Renal cortex interstitium (tissue), 11 donors: ENCODE data around the gene RPS6KA2. TPM values are rescaled to one million over a fixed set of nuclear protein-coding genes. Genes with fewer than 3 reads are reported as not detected.

Experiments
- DNase-seq, 11 donors: peaks; one replicate each; pipeline ENCODE4 v3.0.0-alpha.2; 2013; ENCODE audit warnings: low read depth in 9 of 11, low spot score in 4 of 11; ENCODE audit errors: extremely low read depth in 1 of 11
- polyA plus RNA-seq, 3 donors: library from polyadenylated mRNA; unstranded; fragments of 120-200 nt; gene quantifications; one replicate each; pipeline ENCODE4 v1.2.1, GENCODE V29; 2013; ENCODE audit not compliant: insufficient read length in 3 of 3

Gene RPS6KA2
- polyA plus RNA-seq, 3 donors: 28.3 to 30.6 (median 29.5) TPM

- DNase-seq: no peak
Measured at GRCh38 chr6:166489301-166490155, 137.5 kb downstream of the RPS6KA2 start.

DNA sequence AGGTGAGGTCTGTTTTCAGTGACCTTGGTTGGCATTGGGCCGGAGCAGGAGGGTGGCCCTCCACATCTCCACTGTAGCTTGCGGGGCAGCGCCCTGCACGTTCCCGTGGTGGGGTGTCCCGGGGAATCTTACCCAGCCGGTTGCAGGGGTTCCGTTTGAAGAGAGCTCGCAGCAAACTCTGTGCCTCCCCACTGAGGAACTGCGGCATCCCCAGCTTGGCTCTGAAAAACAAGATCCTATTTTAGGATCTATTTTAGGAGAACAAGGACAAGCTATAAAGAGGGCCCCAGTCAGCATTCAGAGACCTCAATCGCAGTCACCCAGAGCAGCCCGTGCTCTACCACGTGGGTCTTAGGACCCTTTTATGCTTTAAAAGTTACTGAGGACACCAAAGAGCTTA, 138.3 kb downstream of the RPS6KA2 start:
- no peak for DNase-seq

GRCh38 chr6:166488076-166488685, 138.9 kb downstream of the RPS6KA2 start:
- DNase-seq: peak in 7 of 11 donors; percentile 44 to 67 (median 49)

DNA sequence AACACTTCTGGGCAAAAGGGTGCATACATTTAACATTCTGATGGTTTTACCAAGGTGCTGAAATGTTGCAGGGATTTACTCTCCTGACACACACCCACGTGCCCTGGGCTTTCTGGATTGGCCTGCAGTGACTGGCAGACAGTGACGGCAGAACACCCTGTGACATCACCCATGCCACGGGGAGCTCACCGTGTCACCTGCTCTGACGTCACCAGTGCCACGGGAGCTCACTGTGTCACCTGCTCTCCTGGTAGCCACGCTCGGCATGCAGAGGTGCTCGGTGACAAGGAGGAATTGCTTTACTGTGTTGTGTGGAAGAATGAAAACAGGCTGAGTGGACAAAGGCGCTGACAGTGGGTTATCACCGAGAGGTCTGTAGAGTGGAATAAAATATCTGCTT, 139.9 kb downstream of the RPS6KA2 start:
- no peak for DNase-seq

GRCh38 chr6:166486536-166486880, 140.5 kb downstream of the RPS6KA2 start:
- no peak for DNase-seq

GRCh38 chr6:166485651-166486535, 141.2 kb downstream of the RPS6KA2 start:
- DNase-seq: no peak

- DNase-seq: no peak
Measured at GRCh38 chr6:166484863-166485262, 142.2 kb downstream of the RPS6KA2 start.

DNA sequence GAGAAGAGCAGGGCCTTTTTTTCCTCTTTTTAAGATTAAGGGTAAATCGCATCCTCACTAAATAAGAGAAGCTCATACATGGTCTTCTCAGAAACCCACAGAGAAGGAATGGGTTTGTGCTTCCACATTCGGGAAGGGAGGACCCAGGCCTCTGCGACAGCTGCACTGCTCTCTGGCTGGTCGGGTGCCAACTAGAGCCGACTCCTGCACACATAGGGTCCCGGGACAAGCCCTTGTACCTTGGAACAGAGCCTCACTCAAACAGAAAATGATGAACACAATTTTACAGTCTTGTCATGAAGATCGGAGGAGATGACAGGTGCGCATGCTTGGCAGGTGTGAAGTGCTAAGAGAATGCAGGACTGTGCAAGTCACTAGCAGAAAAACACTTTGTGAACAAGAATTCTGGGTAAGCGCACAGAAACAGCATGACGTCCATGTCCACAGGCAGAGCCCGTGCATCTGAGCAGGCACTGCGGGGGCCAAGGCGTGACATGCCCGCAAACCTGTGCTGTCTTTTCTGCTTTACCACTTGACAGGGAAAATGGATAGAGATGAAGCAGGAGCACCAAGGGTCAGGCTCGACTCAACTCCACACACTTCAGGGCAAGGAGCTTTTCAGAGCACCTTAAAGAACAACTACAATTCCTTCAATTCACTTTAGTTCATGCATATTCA, 143.3 kb downstream of the RPS6KA2 start:
- no peak for DNase-seq

GRCh38 chr6:166483026-166483425, 144.0 kb downstream of the RPS6KA2 start:
- no peak for DNase-seq

DNA sequence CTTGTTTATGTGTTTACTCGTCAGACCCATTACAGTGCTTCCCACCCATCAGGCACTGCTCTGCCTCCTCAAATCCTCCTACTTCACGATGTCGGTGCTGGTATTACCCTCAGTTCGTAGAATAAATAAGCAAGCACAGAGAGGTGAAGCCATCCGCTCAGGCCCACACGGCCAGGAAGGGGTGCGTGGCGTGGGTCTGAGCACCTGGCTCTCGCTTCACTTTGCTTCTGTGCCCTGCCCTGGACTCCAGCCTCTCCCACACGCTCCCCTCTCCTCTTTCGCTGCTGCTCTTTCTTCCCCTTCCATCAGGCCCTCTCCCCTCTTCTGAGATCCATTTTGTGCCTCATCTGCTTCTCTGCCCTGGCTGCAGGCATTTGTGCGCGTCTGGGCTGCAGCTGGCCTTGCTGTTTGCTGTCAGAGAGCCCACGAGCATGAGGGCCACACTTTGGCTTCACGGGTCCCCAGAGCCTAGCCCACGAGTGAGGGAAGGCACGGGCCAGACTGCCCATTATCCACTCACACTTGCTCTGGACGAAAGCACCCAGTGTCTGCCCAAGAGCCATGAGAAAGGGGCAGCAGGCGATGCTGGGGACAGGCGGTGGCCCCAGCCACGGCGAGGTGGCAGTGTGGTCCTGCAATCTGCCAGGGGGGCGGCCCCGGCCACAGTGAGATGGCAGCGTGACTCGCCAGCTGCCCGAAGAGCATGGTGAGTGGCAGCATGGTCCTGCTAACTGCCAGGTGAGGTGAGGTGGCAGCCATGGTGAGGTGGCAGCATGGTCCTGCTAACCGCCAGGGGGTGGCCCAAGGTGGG, 148.1 kb downstream of the RPS6KA2 start:
- no peak for DNase-seq

GRCh38 chr6:166477647-166478365, 149.2 kb downstream of the RPS6KA2 start:
- no peak for DNase-seq

DNA sequence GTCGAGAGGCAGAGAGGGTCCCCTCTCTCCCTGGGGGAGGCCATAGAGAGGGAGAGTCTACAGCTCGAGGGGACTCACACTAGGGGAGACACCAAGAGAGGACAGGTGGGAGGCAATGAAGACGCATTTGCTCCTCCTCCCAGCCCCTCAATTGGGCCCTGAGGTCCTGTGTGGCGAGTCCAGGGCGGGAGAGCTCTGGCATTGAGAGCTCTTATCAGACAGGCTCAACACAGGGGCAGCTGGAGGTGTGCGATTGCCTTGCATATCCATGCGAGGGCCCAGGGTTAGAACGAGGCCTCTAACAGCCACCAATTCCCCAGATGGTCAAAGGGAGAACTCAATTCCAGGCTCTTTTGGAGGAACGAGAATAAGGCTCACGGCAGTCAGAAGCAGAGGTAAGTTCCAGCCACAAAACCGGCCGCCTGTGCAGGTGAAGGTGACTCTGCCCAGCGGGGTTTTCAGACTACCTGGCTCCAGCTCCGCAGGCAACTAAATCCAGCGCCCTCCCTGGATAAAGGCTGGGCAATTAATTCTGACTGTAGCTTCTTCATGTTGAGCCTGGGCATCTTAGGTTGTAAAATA, 150.3 kb downstream of the RPS6KA2 start:
- no peak for DNase-seq

DNA sequence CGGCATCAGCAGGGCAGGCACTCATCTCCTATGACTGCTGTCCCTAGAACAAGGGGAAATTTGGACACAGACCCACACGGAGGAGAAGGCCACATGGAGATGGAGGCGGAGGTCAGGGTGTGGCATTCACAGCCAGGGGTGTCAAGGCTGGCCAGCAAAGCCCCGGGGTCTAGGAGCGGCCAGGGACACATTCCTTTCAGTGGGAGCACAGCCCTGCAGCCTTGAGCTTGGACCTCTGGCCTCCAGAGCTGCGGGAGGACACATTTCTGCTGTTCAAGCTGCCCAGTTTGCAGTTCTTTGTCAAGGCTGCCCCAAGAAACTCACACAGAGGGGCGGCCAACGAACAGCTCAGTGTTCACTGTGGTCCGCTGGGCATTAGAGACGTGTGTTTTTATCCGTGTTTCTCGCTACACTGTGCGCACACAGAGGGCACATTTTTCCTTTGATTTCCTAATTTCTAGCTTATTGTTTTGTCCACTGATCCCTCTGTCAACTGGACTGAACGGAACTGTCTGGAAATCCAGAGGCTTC, 150.9 kb downstream of the RPS6KA2 start:
- no peak for DNase-seq

- DNase-seq: no peak
Measured at GRCh38 chr6:166474721-166475565, 152.1 kb downstream of the RPS6KA2 start.

DNA sequence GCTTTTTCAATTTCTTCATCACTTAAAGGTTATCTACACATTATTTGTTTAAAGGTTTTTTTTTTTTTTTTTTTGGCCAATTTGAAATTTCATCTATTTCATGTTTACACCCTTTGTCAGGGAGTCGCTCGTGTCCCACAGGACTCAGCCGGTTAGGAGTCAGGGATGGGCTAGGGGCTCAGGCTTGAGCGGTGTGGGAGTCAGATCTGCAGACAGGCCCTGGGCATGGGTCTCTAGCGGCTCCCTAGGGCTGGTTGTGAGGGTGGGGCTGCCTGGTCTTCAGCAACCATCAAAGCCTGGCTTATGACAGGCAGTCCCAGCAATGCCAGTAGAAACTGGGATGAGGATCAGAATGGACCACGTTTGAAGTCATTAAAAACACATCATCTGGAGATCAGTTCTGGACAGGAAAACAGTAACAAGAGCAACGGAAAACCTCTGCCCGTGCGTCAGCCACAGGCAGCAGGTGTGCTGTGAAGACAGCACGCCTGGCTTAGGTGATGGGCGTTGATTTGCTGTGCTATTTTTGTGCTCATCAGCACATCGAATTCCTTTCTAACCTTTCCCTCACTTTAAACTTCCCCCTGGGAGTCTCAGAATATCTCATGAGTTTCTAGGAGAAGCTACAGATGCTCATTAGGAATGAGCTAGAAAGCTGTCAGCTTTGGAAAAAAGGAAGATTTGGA, 153.0 kb downstream of the RPS6KA2 start:
- no peak for DNase-seq

- DNase-seq: no peak
Measured at GRCh38 chr6:166472636-166473035, 154.4 kb downstream of the RPS6KA2 start.
